Left renal cortex interstitium (tissue), 4 donors: ENCODE measurements around the gene SPACDR. TPM values are rescaled to one million over a fixed set of nuclear protein-coding genes. Genes with fewer than 3 reads are reported as not detected.
A peak's percentile ranks its signal among the peaks of the same experiment; 100 is the strongest.
"Not testable (repeated sequence)": the region's sequence is repeated elsewhere in the genome, so short reads cannot be mapped to it uniquely, and the experiment has no call there.

Experiments
- DNase-seq, 4 donors: peaks; one replicate each; pipeline ENCODE4 v3.0.0-alpha.2; 2013; ENCODE audit warnings: low read depth in 4 of 4, low spot score in 2 of 4, missing footprints in 1 of 4
- polyA plus RNA-seq, 4 donors: library from polyadenylated mRNA; unstranded; fragments of 120-200 nt; gene quantifications; one replicate each; pipeline ENCODE4 v1.2.1, GENCODE V29; 2013; ENCODE audit not compliant: insufficient read length in 4 of 4

The SPACDR gene
- polyA plus RNA-seq, result 1 to 10 TPM in 2 of 4 donors, under 1 TPM in 2; 0.75 to 3.4 (median 1.3) TPM

- DNase-seq, result no peak
These were observed at the start of gene SPACDR for GRCh38 chr7:100464210-100464660. TSS of gene SPACDR (minus strand) at chr7:100464260. CDS start at chr7:100464025, 235 bp downstream.

DNA sequence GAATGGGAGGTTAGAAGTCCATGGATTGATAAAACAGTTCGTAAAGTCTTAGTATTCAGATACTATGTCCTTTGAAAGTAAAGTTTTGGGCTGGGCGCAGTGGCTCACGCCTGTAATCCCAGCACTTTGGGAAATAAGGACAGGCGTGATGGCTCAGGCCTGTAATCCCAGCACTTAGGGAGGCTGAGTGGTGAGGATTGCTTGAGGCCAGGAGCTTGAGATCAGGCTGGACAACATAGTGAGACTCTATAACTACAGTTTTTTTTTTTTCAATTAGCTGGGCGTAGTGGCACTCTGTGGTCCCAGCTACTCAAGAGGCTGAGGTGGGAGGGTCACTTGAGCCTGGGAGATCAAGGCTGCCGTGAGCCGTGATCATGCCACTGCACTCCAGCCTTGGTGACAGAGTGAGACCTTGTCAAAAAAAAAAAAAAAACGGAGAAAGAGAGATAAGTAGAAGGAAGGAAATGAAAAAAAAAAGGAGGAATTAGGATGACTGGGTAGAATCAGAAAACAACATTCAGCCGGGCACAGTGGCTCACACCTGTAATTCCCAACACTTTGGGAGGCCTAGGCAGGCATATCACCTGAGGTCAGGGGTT is 49.3 kb upstream of the SPACDR start:
- DNase-seq, result no peak

GRCh38 chr7:100510437-100511239 is 46.6 kb upstream of the SPACDR start:
- DNase-seq, result no peak

DNA sequence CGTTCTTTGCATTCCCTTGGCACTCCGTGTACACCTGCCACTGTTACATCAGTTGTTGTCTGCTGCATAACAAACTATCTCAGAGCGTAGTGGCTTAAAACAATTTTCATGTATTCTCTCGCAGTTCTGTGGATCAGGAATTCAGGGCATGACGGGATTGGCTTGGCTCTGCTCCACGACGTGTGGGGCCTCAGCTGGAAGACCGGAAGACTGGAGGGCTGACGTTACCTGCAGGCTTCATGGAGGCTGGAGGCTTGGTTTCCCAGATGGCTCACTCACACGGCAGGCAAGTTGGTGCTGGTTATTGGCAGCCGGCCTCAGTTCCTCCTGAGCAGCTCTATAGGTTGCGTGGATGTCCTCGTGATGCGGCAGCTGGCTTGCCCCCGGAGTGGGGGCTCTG is 45.2 kb upstream of the SPACDR start:
- DNase-seq, result no peak

GRCh38 chr7:100506356-100506923 is 42.4 kb upstream of the SPACDR start:
- no peak for DNase-seq

DNA sequence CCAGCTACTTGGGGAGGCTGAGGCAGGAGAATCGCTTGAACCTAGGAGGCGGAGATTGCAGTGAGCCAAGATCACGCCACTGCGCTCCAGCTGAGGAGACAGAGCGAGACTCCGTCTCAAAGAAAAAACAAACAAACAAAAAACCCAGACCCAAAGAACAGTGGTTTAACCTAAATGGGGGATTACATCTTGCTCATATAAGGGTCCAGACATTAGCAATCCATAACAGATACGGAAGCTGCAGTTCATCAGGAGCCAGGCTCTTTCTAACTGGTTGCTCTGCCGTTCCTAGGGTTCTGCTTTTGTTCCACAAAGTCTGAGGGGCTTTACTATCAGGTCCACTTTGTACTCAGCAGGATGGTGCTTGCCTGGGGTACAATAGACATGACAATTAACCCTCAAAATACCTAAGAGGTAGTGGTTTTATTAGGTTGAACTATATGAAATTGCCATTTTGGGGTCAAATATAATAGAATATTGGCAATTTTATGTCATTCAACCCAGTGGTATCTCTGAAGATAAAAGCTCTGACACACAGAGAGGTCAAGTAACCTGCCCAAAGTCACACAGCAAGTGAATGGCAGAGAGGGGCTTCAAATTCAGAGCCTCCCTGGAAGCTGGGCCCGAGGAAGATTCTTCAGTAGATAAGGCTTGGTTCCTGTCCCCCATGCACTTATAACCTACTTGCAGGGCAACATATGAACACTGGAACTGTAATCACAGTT is 41.0 kb upstream of the SPACDR start:
- no peak for DNase-seq

DNA sequence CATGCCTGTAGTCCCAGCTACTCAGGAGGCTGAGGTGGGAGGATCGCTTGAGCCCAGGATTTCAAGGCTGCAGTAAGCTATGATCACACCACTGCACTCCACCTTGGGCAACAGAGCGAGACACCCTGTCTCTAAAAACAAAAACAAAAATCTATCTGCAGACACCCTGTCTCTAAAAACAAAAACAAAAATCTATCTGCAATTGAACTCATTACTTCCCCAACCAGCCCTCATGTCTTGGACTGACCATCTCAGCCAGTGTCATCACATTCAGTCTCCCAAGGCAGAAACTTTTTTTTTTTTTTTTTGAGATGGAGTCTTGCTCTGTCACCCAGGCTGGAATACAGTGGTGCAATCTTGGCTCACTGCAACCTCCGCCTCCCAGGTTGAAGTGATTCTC is 40.0 kb upstream of the SPACDR start:
- DNase-seq, result not testable (repeated sequence)

DNA sequence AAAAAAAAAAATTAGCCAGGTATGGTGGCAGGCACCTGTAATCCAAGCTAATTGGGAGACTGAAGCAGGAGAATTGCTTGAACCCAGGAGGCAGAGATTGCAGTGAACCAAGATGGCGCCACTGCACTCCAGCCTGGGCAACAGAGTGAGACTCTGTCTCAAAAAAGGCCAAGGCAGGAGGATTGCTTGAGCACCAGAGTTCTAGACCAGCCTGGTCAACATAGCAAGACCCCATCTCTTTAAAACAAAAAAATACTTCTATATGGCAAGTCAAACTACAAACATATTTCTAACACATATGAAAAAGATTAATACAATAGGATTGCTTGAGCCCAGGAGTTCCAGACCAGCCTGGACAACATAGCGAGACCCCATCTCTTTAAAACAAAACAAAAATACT is 36.7 kb upstream of the SPACDR start:
- DNase-seq, result not testable (repeated sequence)

- no peak for DNase-seq
These were observed 32.4 kb upstream of the SPACDR start for GRCh38 chr7:100496509-100496908.

DNA sequence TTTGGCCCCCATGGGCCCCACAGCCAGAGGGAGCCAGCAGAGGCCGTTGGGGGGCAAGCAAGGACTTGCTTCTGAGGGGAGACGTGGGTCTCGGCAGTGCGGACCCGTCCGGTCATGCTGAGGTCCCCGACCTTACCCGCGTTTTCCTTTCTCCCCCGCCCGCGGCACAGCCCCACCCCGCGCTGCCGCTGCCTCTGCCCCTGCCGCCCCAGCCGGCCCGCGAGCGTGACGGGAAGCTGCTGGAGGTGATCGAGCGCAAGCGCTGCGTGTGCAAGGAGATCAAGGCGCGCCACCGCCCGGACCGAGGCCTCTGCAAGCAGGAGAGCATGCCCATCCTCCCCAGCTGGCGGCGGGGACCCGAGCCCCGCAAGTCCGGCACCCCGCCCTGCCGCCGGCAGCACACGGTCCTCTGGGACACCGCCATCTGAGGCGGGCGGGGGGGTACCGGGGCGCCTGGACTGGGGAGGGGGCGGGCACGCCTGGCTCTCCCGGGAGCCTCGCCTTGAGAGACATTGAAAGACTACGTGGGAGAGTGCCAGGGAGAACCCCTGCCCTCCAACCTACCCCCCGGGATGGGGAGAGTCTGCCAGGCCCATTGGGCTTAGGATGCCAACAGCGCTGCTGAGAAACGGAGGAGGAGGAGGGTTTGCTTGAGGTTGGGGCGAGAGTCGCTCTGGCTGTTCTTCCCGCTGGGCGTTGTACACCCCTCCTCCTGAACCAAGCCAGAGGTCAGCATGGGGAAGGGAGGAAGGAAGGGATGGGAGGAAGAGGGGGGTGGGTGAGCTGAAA is 29.6 kb upstream of the SPACDR start:
- DNase-seq, result no peak

- DNase-seq, result no peak
These were observed 28.8 kb upstream of the SPACDR start for GRCh38 chr7:100492738-100493475.

GRCh38 chr7:100491192-100491578 is 27.1 kb upstream of the SPACDR start:
- no peak for DNase-seq

- DNase-seq, result no peak
These were observed 26.6 kb upstream of the SPACDR start for GRCh38 chr7:100490483-100491191.

DNA sequence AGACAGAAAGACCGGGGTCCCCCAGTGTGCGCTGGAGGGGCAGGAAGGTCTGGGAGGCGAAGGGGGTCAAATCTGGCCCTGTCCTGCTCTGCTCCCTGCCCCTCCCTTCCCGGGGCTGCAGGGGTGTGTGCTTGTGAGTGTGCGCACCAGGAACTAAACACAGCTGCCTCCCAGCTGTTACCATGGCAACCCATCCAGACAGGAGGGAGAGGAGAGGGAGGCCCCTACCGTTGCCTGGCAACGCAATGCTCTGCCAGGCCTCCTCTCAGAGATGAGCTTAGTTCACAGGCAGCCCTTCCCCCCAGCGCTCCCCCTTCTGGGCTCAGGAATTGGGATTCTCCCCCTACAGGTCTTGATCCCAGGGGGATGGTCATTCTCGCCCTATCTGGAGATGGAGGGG is 25.8 kb upstream of the SPACDR start:
- DNase-seq, result peak in 3 of 4 donors; percentile 80 to 92 (median 87)

DNA sequence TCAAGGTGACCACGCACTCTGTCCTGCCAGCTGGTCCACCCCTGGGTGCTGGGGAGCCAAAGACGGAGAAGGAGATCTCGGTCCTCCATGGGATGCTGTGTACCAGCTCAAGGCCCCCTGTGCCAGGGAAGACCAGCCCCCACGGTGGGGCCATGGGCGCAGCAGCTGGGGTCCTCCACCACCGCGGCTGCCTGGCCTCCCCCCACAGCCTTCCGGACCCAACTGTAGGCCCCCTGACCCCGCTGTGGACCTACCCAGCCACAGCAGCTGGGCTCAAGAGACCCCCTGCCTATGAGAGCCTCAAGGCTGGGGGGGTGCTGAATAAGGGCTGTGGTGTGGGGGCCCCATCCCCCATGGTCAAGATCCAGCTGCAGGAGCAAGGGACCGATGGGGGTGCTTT is 25.1 kb upstream of the SPACDR start:
- DNase-seq, result no peak

GRCh38 chr7:100488333-100489095 is 24.5 kb upstream of the SPACDR start:
- no peak for DNase-seq

- DNase-seq, result no peak
These were observed 22.8 kb upstream of the SPACDR start for GRCh38 chr7:100486753-100487446.
